GM19372 (cell line): Measurements from ENCODE around the gene RAB34.
"Not testable (repeated sequence)": the region's sequence is repeated elsewhere in the genome, so short reads cannot be mapped to it uniquely, and the experiment has no call there.

Experiments
- ATAC-seq: cut with Tn5 transposase; IDR thresholded peaks from one replicate; pipeline ENCODE4 v1.9.1; 2021; ENCODE audit warnings: mild to moderate bottlenecking, low read depth, moderate library complexity; ENCODE audit not compliant: unreplicated experiment

Gene RAB34

DNA sequence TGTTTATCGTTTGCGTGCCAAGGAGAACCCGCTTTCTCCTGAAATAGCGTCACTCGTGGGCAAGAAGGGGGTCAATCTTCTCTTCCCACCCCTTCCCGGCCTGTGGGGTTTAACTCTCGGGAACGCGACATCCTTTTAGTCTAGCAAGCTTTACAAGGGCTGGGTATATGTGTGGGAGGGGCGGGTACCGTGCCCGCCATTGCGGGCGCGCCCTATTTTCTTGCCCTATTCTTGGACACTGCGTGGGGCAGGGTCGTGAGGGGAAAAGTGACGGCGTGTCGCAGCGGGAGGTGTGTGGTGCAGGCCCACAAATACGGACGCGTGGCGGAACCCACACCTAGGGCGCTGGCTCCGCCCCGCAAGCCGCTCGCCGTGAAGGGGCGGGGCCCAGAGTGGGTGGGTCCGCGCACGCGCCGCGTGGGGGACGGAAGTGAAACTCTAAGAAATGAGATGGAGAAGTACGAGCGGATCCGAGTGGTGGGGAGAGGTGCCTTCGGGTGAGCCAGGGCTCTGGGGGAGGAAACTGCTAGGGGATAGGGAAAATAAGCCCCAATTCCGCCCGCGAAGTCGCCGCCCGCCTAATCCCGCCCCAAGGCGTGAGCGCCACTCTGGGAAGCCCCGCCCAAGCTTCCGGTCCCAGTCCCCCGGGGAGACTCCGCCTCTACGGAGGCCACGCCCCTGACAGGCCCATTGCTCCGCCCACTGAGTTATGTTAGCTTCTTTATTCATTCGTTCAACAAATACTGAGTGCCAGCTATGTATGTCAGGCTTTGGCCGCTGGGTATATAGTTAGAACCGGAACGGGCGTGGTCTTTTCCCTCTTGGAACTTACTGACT is 10.9 kb upstream of the RAB34 start, which contains the start of gene NEK8:
TSS of gene NEK8 (plus strand) at position 425 of the 837 bp plus-strand sequence. CDS start at position 451, 26 bp downstream.
- ATAC-seq: peak; percentile 47

DNA sequence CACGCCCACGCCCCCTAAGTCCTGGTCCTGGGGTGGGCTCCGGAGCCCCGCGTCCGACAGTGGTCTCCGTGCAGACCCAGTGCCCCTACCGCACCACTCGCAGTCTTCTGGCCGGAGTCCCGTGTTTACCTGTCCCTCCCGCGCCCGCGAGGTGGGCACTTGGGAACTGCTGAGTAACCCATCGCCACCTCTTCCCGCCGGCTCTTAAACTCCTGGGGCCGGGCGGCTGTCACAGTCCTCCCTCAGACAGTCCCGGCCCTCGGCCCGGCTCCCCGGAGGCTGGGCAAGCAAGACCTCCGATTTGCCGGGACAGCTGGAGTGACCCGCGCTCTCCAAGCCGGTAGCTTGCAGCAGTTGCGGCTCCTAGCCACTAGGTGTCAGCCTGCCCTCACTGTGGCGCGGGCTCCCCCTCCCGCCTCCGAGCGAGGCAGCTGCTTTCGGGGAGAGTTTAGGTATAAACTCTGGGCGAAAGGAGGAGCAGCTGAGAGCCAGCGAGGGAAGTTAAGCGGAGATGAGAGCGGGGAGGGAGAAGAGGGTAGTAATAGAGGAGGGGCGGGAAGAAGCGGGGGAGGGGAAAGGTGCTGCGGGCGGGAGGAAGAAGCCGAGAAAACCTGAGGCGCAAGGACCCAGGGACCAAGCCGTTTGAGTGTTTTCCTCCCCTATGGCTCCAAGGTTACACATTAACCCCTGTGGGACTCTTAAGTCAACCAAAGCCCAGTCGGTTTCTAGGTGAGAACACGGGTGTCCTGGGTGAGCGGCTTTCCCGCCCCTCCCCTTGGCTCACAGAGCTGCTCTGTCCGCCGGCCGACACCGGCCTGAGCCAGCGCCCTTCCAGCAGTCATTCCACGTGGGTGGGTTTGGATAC is 9.2 kb upstream of the RAB34 start:
- peak; percentile 42 for ATAC-seq

DNA sequence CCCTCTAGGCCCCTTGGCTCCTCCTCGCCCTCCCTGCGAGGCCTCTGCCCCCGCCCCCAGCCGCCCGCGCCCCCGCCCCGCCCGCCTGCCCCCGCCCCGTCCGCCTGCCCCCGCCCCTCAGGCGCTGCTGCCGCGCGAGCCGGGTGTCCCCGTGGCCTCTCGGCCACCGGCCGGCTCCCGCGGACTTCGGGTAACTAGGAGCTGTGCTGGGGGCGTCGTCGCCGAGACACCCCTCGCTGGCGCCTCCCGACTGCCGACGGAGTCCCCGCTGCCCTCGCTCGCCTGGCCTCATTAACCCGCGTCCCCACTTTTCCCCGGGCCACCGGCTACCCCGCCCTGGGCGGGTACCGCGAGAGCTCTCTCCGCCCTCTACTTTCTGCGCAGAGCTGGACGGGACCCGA is 8.6 kb upstream of the RAB34 start, which contains the start of gene TLCD1:
TSS of gene TLCD1 (minus strand) at position 8 of the 401 bp plus-strand sequence. CDS start 136 bp downstream, outside the sequence.
- peak; percentile 9 for ATAC-seq

DNA sequence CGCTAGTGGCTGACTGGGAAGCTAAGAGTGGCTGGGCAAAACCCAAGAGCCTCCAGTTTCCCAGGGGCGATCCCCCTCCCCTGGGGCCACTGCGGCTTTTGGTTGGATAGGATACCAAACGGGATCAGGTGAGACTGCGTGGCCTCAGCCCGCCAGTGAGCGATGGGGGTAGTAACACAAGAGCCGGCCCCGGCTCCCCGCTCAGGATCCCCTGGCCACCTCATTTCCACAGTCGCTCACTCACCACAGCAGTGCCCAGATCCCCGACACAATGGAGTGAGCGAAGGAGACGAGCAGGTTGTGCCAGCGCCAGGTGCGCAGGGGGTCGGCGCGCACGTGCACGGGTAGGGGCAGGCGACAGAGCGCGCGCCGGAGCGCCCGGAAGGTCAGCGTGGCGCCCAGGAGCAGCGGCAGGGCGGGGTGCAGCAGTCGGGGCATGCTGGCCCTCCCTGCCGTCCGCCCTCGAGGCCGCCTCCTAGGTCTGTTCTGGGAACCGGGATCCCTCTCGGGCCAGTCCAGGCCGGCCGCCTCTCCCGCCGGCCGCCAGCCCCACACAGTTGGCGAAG is 8.1 kb upstream of the RAB34 start:
- ATAC-seq: no peak

DNA sequence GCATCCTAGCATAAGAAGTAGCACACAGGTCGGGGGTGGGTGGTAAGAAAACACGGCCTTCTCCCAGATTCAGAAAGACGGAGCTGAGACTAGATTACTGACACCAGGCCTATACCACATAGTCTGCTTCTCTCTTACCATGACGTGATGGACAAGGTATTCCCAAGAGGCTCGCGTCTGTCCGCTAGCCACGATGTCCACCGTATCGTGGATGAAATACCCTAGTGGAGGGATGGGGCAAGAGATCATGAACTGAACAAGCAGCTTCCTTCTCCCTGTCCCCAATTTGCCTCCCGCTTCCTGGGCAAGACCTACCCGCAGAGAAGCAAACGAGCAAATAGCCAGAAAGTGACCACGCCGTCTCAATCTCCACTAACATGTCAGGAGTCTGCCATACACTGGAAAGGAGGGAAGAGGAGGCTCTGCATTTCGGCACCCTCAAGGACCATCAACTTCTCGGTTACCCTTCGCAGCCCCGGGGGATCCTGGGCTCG is 7.5 kb upstream of the RAB34 start:
- no peak for ATAC-seq

DNA sequence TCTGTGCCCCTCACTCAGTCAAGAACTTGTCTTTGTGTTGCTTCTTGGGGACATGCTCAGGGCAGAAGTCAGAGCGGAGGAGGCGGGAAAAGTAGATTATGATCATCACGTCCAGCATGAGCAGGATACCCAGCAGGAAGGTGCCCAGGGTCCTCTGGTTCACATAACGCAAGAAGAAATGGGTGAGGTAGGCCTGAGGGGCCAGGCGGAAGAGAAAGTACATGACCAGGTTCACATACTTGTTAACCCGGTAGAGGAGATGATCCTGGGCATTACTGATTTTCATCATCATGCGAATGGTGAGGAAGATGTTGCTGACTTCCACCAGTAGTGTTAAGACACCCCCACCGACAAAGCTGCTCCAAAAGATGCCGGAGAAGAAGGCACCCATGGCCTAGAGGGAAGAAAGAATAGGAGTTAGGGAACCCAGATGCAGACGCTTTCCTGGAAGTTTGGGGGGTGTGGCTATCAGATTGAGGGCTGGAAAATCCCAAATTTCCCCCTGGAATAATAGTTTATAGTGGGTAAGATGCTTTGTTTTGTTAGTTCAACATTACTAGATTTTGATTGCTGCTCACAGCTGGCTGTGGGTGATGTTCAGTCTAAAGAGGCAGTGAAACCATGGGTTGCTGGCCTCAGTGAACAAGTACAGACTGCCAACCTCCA is 7.0 kb upstream of the RAB34 start:
- ATAC-seq: no peak

DNA sequence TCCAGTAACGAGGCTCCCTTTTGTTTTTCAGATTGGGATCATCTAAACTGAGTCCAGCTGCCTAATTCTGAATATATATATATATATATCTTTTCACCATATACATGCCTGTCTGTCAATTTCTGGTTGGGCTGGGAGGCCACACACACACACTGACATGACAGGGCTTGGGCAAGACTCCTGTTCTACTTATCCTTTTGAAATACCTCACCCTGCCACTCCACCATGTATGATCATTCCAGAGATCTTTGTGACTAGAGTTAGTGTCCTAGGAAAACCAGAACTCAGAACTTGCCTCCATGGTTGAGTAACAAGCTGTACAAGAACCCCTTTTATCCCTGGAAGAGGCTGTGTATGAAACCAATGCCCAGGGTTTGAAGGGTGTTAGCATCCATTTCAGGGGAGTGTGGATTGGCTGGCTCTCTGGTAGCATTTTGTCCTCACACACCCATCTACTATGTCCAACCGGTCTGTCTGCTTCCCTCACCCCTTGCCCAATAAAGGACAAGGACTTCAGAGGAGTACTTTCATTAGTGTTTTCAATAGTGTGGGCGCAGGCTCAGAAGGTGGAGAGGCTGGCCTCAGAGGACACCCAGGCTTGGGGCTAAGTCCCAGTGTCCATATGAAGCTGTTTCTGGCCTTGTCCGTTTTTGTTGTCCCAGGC is 6.3 kb upstream of the RAB34 start:
- ATAC-seq: not testable (repeated sequence)

DNA sequence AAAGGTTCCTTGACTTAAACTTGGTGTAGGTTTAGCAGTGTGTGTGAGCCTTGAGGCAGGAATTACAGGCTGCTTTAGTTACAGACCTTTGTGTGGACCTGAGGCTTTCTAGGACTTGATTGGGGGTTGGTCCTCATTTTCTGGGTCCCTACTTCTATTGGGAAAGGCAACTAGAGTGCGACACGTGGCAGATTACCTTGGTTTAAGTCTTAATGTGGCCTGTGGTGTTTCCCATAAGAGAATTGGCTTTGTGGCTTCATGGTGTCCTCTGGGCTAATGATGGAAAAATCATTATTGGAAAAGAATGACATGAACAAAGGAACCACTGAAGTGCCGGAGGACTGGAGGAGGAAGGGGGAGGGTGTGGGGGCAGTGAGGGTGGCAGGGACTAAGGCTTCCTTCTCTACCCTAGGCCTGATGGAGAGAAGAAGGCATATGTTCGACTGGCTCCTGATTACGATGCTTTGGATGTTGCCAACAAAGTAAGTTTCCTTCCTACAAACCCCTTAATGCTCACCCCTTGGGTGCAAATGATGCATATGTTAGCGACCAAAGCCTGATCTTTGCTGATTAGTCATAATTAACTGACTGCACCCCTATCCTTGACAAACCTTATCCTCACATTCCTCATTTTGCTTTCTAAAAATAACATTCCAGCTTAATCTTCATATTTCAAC is 5.6 kb upstream of the RAB34 start:
- no peak for ATAC-seq

DNA sequence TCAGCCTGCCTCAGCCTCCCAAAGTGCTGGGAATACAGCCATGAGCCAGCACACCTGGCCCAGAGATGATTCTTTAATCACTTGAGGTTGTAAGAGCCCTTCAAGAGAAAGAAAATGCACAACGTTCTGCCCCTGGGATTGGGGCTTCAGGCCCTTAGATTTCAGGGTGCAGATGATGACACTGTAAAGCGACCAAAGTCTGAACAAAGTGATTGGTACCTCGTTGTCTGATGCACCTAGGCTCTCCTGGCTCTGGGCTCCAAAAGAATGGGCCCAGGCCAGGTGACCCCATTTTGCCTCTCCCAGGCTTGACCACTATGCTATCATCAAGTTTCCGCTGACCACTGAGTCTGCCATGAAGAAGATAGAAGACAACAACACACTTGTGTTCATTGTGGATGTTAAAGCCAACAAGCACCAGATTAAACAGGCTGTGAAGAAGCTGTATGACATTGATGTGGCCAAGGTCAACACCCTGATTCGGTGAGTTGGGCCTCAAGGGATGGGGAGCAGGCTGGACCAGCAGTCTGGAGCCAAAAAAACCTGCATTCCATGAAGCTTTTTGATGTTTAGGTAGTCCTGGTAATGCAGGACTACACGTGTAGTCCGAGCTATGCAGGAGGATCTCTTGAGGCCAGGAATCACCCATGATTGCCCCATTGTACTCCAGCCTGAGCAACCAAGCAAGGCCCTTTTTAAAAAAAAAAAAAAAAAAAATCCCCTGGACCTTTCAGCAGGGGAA is 4.9 kb upstream of the RAB34 start:
- no peak for ATAC-seq

DNA sequence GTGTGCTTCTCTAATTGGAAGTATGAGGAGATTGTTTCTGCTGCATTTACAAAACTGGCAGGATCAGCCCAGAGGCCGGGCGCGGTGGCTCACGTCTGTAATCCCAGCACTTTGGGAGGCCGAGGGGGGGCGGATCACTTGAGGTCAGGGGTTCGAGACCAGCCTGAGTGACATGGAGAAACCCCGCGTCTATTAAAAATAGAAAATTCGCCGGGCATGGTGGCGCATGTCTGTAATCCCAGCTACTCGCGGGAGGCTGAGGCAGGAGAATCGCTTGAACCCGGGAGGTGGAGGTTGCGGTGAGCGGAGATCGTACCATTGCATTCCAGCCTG is 3.3 kb upstream of the RAB34 start:
- not testable (repeated sequence) for ATAC-seq

DNA sequence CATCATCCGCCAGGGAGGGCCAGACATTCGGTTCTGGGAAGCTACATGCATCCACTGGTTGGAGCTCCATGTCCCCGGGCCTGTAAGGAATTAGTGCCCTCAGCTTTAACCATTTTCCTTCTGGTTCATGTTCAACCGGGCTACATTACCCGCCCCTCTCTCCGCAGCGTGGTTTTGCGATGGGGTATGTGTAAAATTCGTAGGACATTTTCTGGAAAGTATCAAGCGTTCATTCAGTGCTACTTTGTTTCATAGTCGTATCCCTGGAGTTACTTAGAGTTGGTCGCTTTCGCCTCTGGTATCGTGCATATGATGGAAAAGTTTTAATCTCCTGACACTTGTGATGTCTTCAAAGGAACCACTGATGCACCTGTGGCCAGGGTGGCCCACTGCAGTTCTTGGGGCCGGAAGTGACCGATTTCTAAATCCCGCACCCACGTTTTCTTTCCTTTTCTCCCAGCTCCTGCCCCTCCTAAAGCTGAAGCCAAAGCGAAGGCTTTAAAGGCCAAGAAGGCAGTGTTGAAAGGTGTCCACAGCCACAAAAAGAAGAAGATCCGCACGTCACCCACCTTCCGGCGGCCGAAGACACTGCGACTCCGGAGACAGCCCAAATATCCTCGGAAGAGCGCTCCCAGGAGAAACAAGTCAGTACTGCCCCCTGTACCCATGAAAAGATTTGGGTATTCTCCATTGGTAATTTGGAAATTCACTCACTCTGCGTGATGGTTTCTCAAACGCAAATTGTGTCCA is 2.8 kb upstream of the RAB34 start:
- no peak for ATAC-seq

DNA sequence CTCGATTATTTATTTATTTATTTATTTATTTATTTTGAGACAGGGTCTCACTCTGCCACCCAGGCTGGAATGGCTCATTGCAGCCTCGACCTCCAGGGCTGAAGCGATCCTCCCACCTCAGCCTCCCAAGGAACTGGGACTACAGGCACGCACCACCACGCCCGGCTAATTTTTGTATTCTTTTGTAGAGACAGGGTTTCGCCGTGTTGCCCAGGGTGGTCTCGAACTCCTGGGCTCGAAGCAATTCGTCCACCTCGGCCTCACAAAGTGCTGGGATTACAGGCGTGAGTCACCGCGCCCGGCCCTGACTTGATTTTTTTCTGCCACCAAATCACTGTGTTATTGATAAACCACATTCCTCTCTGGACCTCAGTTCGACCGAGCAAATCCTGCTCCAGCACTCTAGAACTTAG is 1.4 kb upstream of the RAB34 start:
- no peak for ATAC-seq

DNA sequence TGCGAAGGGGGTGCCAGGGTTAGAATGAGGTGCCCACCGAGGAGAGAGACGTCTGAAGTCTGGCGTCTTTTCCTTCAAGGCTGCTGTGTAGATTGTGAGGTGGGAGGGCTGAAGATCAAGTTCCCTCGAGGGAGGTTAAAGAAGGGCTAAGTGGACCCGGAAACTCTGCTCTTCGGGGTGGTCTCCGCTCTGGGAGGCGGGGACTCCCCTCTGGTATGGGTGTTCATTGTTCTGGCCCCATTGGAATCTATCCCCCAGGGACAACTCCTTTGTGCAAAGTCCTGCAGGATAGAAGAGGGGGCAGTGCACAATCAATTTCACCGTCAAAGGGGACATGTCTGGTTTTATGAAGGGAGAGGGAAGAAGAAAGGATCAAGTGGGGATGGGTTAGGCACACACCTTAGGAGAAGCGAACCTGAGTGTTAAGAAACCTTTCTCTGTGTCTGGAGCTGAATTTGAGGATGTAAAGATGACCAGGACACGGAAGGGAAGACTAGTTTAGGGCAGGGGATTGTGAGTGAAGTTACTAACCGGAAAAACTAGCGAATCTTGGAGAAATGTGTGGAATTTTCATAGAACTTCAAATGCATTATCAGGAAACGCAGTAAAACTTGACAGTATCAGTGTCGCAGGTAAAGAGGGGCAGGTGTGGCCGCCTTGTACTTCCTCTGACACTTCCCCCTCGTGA is 809 bp upstream of the RAB34 start:
- no peak for ATAC-seq

DNA sequence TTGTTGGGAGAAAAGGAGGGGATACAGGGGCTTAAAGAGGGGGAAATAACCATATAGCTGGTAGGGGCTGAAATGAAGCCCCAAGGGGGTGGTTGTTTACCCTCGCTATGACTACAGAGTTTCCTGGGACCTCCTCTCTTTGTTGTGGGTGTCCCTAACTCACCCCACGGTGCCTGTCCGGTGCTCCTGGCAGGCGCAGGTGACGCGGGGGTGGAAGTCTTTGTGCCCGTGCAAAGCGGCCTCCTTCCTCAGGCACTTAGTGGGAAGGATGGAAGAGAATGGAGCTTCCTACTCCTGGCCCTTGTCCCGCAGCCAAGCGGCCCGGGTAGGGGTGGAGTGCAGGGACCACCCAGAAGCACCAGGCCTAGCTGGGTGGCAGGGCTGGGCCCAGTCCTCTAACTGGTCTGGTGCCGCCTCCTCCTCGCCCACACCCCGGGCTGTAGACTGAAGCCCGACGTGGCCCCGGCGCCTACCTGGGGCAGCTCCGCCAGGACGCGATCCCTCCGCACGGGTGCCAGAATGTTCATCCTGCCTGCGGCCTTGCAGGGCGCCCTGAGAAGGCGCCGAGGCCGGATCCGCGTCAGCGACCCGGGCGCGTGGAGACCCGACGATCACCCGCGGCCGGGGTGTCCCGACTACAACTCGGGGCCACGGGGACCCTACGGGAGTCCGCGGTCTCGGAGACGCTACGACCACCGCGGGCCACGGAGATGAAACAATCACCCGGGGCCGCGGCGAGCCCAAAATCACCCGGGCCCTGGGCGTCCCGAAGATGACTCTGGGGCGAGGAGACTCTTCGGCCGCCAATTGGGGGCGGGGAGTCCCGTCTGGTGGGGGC is 709 bp downstream of the RAB34 start:
- ATAC-seq: no peak

DNA sequence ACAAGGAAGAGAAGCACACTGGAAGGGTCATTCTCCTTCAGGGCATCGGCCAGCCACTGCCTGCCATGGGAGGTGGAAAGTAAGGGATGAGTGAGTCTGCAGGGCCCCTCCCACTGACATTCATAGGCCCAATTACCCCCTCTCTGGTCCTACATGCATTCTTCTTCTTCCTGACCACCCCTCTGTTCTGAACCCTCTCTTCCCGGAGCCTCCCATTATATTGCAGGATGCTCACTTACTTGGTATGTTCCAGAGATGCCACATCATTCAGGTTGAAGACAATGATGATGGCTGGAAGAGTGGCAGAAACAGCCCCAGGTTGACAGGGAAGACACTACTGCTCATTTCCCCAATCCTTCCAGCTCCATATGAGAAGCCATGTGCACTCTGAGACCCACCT is 2.5 kb downstream of the RAB34 start:
- ATAC-seq: no peak

DNA sequence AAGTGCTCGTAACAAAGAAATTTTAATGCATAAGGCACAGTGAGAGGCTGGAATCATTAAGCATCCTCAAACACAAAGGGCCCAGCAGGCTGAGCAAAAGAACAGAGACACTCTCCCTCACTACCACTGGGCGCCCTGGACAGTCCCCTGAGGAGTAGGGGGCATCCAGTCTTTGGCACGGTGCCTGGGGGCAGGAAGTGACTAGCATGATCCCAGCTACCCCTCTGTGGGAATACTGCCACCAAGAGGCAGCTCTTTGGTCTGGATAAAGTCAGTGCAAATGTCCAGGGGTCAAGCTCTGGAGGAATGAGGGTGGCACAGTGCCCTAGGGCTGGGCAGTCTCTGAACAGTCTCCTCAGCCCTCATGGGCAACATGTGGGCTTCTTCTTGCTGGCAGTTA is 3.4 kb downstream of the RAB34 start:
- ATAC-seq: no peak
